Measurements from ENCODE around the gene SCAMP4. TPM values are rescaled to one million over a fixed set of nuclear protein-coding genes. Genes with fewer than 3 reads are reported as not detected.

Gene SCAMP4
- total and polyA plus RNA-seq, 9 of the 15 experiments (the other 6 are each of a cell fraction or from before 2014, with no cell fraction given), result 0.81 to 45.9 (median 12.8) TPM

DNA sequence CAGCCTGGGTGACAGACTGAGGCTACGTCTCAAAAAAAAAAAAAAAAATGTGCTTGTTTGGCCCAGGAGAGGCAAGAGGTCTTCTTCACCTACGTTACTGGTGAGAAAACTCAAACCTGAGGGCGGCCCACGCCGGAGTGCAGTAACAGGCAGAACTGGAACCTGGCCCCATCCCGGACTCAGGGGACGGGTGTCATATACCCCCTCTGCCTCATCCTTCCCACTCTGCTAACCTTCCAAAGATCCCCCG lies 414 bp upstream of the SCAMP4 start:
- FAIRE-seq (no peak), DNase-seq (ENCODE audit: extremely low read depth in 1 of 4, low spot score in 3 of 4) (no peak), ATAC-seq (peak; percentile 14)
- H3K9ac ChIP-seq (ENCODE audit: insufficient read depth in 1 of 2, low read depth in 2 of 2, low read length in 2 of 2), result peak overlapping the region; percentile 90 to 91
- no TSS peak for BruUV-seq (replicated peaks)
- no peaks in the 10 kb centered on the region for H3K27me3 ChIP-seq (ENCODE audit: control insufficient read depth in 2 of 2, insufficient read depth in 2 of 2, low read length in 2 of 2)
- CTCF ChIA-PET (ENCODE audit: low intra/inter-chr PET ratio), result no interaction called here
- H3K9me1 ChIP-seq (ENCODE audit: control insufficient read depth, insufficient read depth, low read length), result no peaks in the 10 kb centered on the region
- H3K4me3 ChIP-seq, result peak overlapping the region; percentile 81
- 10% methylated on average over 7 of the region's 8 CpGs for WGBS (ENCODE audit: insufficient coverage, low coverage, missing lambda C conversion rate)
- peaks cover 28% of the 10 kb centered on the region; the same call in 1 of the 3 replicates for H3K36me3 ChIP-seq (ENCODE audit: control insufficient read depth, insufficient read depth, low read length)
- peaks cover 42% of the 10 kb centered on the region for H3K79me2 ChIP-seq (ENCODE audit: control insufficient read depth, insufficient read depth, low read length)
- POLR2A ChIA-PET, result interaction anchor here (0.8 to 1.3 kb wide), 5 partner anchors 15 to 130 kb away, joined by 3 to 4 read pairs (median 3); no protein-coding TSS in a partner anchor
- H3K4me2 ChIP-seq (ENCODE audit: insufficient read depth, low read length), result peak overlapping the region; percentile 83
- H3K27ac ChIP-seq (ENCODE audit: extremely low read depth, low read depth, low read length), result peak overlapping the region; percentile 80
- in situ Hi-C loops (cut with MboI) (no loop called here), intact Hi-C loops (cut with micrococcal nuclease) (loop anchor here (1.0 kb wide), 1 partner anchor 41 kb away; the partner anchor contains the start of gene KLF16)
- no peaks in the 10 kb centered on the region for H3K9me3 ChIP-seq (replicated peaks; ENCODE audit: control insufficient read depth, insufficient read depth, low read depth, low read length)
- peak overlapping the region; percentile 84 for H2AFZ ChIP-seq (ENCODE audit: low read depth, low read length)
- peaks cover 16 to 49% of the 10 kb centered on the region in 2 experiments; a peak in 4 of 5 replicates for H3K4me1 ChIP-seq (replicated peaks in 1 of 2; ENCODE audit: control insufficient read depth in 2 of 2, insufficient read depth in 2 of 2, low read length in 2 of 2)
- no peaks in the 10 kb centered on the region for H4K20me1 ChIP-seq (replicated peaks; ENCODE audit: control insufficient read depth, insufficient read depth, low read length)
- TF ChIP-seq PHF20 (IDR thresholded peaks at IDR 0.05; ENCODE audit: partially characterized antibody), result no peak
- no peak for TF ChIP-seq NEUROD1 (IDR thresholded peaks at IDR 0.05; ENCODE audit: borderline replicate concordance, low read depth, low read length, partially characterized antibody)
- TF ChIP-seq, protein P1, sequence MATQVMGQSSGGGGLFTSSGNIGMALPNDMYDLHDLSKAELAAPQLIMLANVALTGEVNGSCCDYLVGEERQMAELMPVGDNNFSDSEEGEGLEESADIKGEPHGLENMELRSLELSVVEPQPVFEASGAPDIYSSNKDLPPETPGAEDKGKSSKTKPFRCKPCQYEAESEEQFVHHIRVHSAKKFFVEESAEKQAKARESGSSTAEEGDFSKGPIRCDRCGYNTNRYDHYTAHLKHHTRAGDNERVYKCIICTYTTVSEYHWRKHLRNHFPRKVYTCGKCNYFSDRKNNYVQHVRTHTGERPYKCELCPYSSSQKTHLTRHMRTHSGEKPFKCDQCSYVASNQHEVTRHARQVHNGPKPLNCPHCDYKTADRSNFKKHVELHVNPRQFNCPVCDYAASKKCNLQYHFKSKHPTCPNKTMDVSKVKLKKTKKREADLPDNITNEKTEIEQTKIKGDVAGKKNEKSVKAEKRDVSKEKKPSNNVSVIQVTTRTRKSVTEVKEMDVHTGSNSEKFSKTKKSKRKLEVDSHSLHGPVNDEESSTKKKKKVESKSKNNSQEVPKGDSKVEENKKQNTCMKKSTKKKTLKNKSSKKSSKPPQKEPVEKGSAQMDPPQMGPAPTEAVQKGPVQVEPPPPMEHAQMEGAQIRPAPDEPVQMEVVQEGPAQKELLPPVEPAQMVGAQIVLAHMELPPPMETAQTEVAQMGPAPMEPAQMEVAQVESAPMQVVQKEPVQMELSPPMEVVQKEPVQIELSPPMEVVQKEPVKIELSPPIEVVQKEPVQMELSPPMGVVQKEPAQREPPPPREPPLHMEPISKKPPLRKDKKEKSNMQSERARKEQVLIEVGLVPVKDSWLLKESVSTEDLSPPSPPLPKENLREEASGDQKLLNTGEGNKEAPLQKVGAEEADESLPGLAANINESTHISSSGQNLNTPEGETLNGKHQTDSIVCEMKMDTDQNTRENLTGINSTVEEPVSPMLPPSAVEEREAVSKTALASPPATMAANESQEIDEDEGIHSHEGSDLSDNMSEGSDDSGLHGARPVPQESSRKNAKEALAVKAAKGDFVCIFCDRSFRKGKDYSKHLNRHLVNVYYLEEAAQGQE (IDR thresholded peaks at IDR 0.05; ENCODE audit: borderline replicate concordance), result no peak
- TF ChIP-seq, protein P1 (CRISPR knock-in tag; IDR thresholded peaks at IDR 0.05; ENCODE audit: low read depth), result no peak
- TF ChIP-seq RBM15 (IDR thresholded peaks at IDR 0.05; ENCODE audit: insufficient read depth, low read length), result no peak
- no peak for TF ChIP-seq ILF3 (IDR thresholded peaks at IDR 0.05; ENCODE audit: borderline replicate concordance)
- TF ChIP-seq CBX1 (IDR thresholded peaks at IDR 0.05; ENCODE audit: low read depth), result peak; percentile 90
- TF ChIP-seq STAG1 (CRISPR knock-in tag; IDR thresholded peaks at IDR 0.05; ENCODE audit: borderline replicate concordance), result no peak
- TF ChIP-seq NFRKB (IDR thresholded peaks at IDR 0.05; ENCODE audit: low read depth), result 0 out of 2 replicates have a peak, but pooled peaks have one; percentile 55
- TF ChIP-seq, protein P2, sequence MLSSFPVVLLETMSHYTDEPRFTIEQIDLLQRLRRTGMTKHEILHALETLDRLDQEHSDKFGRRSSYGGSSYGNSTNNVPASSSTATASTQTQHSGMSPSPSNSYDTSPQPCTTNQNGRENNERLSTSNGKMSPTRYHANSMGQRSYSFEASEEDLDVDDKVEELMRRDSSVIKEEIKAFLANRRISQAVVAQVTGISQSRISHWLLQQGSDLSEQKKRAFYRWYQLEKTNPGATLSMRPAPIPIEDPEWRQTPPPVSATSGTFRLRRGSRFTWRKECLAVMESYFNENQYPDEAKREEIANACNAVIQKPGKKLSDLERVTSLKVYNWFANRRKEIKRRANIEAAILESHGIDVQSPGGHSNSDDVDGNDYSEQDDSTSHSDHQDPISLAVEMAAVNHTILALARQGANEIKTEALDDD (IDR thresholded peaks at IDR 0.05), result no peak
- TF ChIP-seq CBFA2T3 (IDR thresholded peaks at IDR 0.05), result no peak
- TF ChIP-seq ZNF253 (CRISPR knock-in tag; conservative IDR thresholded peaks at IDR 0.05), result no peak
- TF ChIP-seq ETV1 (tag; conservative IDR thresholded peaks at IDR 0.05; ENCODE audit: low read depth), result no peak
- no peak for TF ChIP-seq KAT8 (IDR thresholded peaks at IDR 0.05; ENCODE audit: low read depth)
- TF ChIP-seq TEAD4 (IDR thresholded peaks at IDR 0.05; ENCODE audit: low read length), result peak; percentile 5; the same call in 1 of the 2 replicates
- no peak for TF ChIP-seq TEAD4 (CRISPR knock-in tag; IDR thresholded peaks at IDR 0.05; ENCODE audit: borderline replicate concordance)
- TF ChIP-seq HDAC1 (IDR thresholded peaks at IDR 0.05), result no peak

Data from K562 (cell line).